C4-2B (cell line): ENCODE data around the gene TEX13B.

Experiments used
- ZFX ChIP-seq: fragments of 450-650 bp; IDR thresholded peaks from 2 replicates; pipeline ENCODE4 v1.6.1; 2017
- TF ChIP-seq, protein P1 (sequence below): fragments of 450-650 bp; conservative IDR thresholded peaks from 2 replicates; pipeline ENCODE4 v1.5.1; 2017; ENCODE audit warnings: mild to moderate bottlenecking

DNA sequence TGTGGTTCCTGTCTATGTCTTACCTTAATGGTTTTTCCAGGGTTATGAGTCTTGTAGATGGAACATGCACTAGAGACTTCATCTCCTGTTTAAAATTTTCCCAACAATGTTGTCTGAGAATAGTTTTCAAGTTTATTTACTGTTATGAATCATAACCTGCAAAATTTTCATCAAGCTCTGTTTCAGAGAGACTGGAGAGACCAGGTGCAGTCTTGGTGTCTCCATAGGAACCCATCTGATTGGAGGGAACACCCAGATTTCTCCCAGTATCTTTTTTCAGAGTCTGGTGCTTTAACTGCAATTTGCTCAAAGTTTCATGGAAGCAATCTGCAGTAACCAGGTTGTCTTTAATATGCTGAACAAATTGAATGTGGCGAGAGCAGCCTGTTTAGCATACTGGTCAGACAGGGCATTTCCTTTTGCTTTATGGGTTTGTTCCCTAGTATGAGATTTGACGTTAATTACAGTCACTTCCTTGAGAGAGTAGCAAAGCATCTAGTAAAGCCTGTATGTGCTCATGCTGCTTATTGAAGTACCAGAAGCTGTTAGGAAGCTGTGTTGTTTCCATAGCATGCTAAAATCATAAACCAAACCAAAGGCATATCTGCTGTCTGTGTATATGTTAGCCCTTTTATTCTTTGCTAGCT lies 43.9 kb upstream of the TEX13B start:
- TF ChIP-seq, protein P1, sequence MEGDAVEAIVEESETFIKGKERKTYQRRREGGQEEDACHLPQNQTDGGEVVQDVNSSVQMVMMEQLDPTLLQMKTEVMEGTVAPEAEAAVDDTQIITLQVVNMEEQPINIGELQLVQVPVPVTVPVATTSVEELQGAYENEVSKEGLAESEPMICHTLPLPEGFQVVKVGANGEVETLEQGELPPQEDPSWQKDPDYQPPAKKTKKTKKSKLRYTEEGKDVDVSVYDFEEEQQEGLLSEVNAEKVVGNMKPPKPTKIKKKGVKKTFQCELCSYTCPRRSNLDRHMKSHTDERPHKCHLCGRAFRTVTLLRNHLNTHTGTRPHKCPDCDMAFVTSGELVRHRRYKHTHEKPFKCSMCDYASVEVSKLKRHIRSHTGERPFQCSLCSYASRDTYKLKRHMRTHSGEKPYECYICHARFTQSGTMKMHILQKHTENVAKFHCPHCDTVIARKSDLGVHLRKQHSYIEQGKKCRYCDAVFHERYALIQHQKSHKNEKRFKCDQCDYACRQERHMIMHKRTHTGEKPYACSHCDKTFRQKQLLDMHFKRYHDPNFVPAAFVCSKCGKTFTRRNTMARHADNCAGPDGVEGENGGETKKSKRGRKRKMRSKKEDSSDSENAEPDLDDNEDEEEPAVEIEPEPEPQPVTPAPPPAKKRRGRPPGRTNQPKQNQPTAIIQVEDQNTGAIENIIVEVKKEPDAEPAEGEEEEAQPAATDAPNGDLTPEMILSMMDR: no peak
- no peak for TF ChIP-seq ZFX
